Activated CD4-positive, alpha-beta T cell treated with anti-CD3 and anti-CD28 coated beads, Interleukin-2, amount 50 U/mL, for 16 hours (primary cell): ENCODE results near the gene VILL.

ENCODE experiments used
- DNase-seq: peaks from one replicate; pipeline ENCODE4 v3.0.0-alpha.2; 2020

Gene VILL

GRCh38 chr3:38002291-38002876 lies 11.8 kb downstream of the VILL start:
- no peak for DNase-seq

GRCh38 chr3:38002940-38003339 lies 12.4 kb downstream of the VILL start:
- no peak for DNase-seq

- DNase-seq = peak; percentile 53
These were observed 12.8 kb downstream of the VILL start for GRCh38 chr3:38003371-38003816.

GRCh38 chr3:38003817-38004414 lies 13.3 kb downstream of the VILL start:
- no peak for DNase-seq

- peak; percentile 51 for DNase-seq
These were observed 14.0 kb downstream of the VILL start for GRCh38 chr3:38004415-38005075.

- no peak for DNase-seq
These were observed 14.8 kb downstream of the VILL start for GRCh38 chr3:38005076-38006020.

- DNase-seq = no peak
These were observed 15.4 kb downstream of the VILL start for GRCh38 chr3:38006031-38006430.

GRCh38 chr3:38006445-38006995 lies 15.9 kb downstream of the VILL start:
- no peak for DNase-seq

GRCh38 chr3:38007754-38008090 lies 17.1 kb downstream of the VILL start:
- no peak for DNase-seq

- no peak for DNase-seq
These were observed 17.7 kb downstream of the VILL start for GRCh38 chr3:38008191-38008701.

- no peak for DNase-seq
These were observed 18.5 kb downstream of the VILL start for GRCh38 chr3:38008971-38009580.

- no peak for DNase-seq
These were observed 19.4 kb downstream of the VILL start for GRCh38 chr3:38009807-38010591.

GRCh38 chr3:38011111-38011510 lies 20.5 kb downstream of the VILL start:
- DNase-seq = no peak

- DNase-seq = no peak
These were observed 24.9 kb downstream of the VILL start for GRCh38 chr3:38015485-38015884.

GRCh38 chr3:38015984-38016383 lies 25.4 kb downstream of the VILL start:
- DNase-seq = no peak

- no peak for DNase-seq
These were observed 25.8 kb downstream of the VILL start for GRCh38 chr3:38016410-38016809.

GRCh38 chr3:38016847-38017444 lies 26.4 kb downstream of the VILL start:
- no peak for DNase-seq

- no peak for DNase-seq
These were observed 27.1 kb downstream of the VILL start for GRCh38 chr3:38017445-38018295.

GRCh38 chr3:38018296-38019266 lies 28.0 kb downstream of the VILL start:
- no peak for DNase-seq
